NCI-H2107 treated with DMSO at 0.1 percent for 48 hours (cell line): ENCODE results near the gene VAPB.

Source experiments
- DNase-seq: peaks from one replicate; lab custom pipeline; 2025; ENCODE audit not compliant: unreplicated experiment; lab: John Stamatoyannopoulos, UW

VAPB gene

GRCh38 chr20:58479726-58480440, 90.9 kb downstream of the VAPB start:
- DNase-seq: no peak

GRCh38 chr20:58480551-58481336, 91.7 kb downstream of the VAPB start:
- DNase-seq: no peak

GRCh38 chr20:58481481-58482021, 92.5 kb downstream of the VAPB start:
- DNase-seq: no peak

- DNase-seq: no peak
Measured at GRCh38 chr20:58482416-58482815, 93.4 kb downstream of the VAPB start.

- DNase-seq: no peak
Measured at GRCh38 chr20:58483051-58483450, 94.0 kb downstream of the VAPB start.

GRCh38 chr20:58483470-58483869, 94.4 kb downstream of the VAPB start:
- no peak for DNase-seq

GRCh38 chr20:58485393-58485792, 96.4 kb downstream of the VAPB start:
- no peak for DNase-seq

- no peak for DNase-seq
Measured at GRCh38 chr20:58486207-58486606, 97.2 kb downstream of the VAPB start.

GRCh38 chr20:58492074-58492718, 103.2 kb downstream of the VAPB start:
- DNase-seq: no peak

- no peak for DNase-seq
Measured at GRCh38 chr20:58492795-58493524, 103.9 kb downstream of the VAPB start.

- no peak for DNase-seq
Measured at GRCh38 chr20:58494923-58495622, 106.0 kb downstream of the VAPB start.

- DNase-seq: no peak
Measured at GRCh38 chr20:58495623-58496428, 106.8 kb downstream of the VAPB start.

GRCh38 chr20:58496429-58496769, 107.4 kb downstream of the VAPB start:
- DNase-seq: no peak

- DNase-seq: no peak
Measured at GRCh38 chr20:58497076-58497641, 108.1 kb downstream of the VAPB start.

GRCh38 chr20:58497724-58498469, 108.9 kb downstream of the VAPB start:
- DNase-seq: no peak

- DNase-seq: no peak
Measured at GRCh38 chr20:58498470-58499068, 109.5 kb downstream of the VAPB start.

GRCh38 chr20:58500256-58500655, 111.2 kb downstream of the VAPB start:
- no peak for DNase-seq
